GM19467 (cell line): ENCODE measurements around the gene CLDN5.

Experiments used
- ATAC-seq: cut with Tn5 transposase; IDR thresholded peaks from one replicate; pipeline ENCODE4 v1.9.1; 2021; ENCODE audit warnings: mild to moderate bottlenecking, moderate library complexity; ENCODE audit not compliant: unreplicated experiment

CLDN5 gene

DNA sequence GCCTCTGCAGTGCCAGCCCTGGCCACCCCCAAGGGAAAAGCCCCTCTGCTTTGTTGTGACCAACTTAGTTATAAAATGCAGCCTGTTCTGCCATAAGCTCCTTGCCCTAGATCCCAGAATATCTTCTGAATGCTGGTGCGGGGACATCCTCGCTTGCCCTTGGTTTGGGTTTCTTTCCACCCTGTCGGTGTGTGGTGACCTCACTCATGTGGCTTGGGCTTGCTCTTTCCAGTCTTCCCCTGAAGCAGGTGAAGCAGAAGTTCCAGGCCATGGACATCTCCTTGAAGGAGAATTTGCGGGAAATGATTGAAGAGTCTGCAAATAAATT, 16.7 kb downstream of the CLDN5 start:
- ATAC-seq = no peak

DNA sequence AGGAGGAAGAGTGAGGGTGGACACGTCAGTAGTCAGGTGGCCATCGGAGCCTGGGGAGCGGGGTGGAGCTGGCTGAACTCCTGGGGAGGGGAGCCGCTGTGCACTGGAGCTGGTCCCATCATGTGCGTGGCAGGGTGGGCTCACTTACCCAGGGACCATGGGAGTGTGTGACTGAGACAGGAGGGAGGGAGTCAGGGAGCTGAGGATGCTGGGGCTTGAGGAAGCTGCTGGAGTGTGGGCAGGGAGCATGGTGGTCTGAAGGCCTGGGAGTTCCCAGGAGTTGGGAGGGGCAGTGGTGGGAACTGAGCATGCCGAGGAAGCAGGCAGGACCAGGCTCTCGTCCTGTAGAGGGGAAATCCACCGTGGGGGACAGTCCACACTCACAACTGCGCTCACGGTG, 18.0 kb downstream of the CLDN5 start:
- no peak for ATAC-seq

DNA sequence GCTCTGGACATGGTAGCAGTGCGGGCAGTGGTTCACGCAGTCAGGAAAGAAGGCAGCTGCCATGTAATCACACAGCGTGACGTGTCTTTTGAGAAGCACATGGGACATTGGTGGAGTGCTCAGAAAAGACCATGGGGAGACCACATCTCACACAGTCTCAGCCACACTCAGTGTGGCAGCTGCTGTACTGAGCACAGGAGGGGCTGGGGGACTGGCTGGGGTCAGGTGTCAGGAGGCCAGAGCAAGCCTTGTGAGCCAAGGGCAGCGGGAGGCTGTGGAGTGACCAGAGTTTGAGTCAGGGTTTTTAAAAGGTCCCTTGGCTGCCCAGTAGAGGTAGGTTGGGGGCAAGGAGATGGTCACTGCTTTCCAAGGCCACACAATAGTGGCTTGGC, 18.5 kb downstream of the CLDN5 start:
- no peak for ATAC-seq

DNA sequence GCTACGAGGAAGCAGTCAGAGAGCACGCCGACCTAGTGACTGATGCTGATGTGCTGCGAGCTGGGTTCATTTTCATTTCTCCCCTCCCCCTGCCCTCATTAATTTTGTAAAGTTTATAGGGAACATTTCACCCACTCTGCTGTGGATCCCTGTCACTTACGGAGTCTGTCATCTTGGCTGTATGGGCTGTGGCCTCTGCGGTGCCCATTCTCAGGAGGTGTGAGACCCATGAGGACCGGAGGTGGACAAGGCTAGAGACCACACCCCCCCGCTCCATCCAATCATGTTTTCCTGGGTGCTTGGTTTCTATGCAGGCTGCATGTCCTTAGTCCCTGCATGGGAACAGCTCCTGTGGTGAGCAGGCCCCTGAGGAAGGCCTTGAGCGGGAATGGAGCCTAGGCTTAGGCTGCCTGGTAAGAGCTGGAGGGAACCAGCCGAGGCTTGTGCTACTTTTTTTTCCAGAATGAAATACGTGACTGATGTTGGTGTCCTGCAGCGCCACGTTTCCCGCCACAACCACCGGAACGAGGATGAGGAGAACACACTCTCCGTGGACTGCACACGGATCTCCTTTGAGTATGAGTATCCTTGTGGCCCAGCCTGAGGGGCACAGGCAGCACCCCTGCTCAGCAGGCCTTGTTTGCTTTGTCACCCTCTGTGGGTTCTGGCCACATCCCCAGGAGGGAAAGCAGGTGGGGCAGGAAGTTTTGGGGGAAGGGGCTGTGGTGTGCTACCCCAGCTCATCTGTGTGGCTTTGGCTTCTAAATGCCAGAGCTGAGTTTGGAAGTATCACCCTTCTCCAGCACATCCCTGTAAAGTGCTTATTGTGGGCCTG, 19.1 kb downstream of the CLDN5 start:
- no peak for ATAC-seq

DNA sequence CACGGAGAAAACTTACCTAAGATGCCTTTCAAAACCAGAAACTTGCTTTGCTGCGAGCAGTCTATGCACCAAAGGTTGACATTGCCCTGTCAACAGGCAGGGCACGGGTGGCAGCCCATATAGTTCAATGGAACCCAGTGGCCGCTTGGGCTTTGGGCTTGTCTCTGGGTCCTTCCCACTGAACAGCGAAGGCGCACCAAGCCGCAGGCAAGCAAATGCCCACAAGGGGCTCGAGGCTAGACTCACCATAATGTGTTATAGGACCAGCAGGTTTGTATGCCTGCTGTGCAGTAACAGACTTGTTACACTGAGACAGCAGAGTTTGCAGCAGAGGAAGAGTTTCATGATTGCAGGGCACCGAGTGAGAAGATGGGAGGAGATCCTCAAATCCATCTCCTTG, 20.3 kb downstream of the CLDN5 start:
- ATAC-seq = no peak

DNA sequence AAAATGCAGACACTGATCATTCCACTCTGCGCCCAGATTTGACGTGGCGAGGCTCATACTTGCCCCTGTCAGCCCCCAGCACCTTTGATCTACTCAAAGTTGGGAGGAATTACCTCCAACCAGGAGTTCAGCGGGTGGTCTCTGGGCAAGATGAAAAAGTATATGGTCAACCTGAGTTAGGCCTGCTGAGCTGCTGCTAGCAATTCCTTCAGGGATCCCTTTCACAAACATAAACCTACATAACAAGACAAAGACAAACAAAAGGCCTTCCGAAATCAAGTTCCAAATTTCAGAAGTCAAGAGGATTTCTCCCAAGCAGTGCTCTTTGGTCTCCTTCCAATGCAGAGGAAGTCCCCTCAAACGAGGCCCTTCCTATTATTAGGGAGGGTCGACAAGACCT, 20.8 kb downstream of the CLDN5 start:
- no peak for ATAC-seq

DNA sequence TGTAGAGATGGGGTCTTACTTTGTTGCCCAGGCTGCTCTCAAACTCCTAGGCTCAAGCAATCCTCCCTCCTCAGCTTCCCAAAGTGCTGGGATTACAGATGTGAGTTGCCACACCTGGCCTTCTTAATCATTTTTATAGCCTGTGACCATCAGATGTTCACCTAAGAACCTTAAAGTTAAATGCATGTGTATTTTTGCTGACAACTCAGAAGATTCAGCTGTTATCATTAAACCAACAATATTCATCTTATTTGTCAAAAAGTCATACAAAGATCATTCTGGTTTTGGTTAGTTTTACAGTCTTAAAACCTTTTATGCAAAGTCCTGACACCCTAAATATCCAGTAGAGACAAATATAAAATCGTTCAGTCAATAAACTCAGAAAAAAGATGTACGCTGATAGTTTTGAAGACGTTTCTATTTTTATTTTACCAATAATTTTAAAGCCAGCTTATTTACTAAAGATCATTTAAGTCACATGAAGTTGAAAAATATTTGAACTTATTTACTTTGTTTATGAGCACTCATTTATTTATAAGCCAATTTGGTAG, 22.2 kb downstream of the CLDN5 start:
- no peak for ATAC-seq

DNA sequence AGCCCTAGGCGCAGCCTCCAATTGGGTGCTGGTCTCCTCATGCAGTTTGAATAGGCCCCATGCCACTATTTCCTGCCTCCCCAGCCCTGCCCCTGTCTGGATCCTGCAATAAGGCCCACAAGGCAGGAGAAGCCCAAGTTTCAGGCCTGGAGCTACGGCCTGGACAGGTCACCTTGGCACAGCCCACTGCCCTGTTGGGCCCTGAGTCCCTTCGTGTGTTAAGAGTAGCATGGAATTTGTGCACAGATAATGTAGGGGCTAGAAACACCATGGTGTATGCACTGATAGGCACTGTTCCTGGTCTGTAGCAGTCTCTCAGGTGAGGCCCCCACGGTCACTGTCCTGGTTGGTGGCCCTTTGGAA, 24.3 kb downstream of the CLDN5 start:
- ATAC-seq = no peak

DNA sequence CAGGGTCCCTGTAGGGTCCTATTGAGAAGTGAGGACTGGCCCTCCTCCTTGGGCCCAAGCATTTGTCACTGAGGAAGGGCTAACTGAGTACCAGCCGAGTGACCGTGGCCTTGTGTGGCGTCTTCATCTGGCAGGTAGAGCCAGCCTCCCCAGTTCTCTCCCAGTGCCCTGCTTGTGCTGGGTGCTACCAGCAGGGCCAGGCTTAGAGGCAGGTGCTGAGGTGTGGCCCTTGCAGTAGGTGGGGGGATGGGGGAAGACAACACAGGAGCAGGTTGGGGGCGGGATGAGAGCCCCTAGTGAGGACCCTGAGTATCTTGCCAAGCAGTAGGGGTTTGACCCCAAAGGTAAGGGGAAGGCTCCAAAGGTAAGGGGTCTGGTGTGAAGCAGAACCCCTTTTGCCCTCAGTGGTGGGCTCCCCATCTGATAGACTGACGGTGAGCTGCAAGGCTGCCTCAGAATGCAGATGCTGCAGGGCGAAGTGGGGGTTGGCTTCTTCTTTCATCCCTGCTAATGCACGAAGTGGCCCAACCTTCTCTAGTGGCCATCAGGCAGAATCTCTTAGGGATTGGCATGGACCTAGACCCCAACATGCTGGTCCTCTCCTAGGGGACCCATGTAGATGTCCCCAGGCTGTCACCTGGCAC, 24.9 kb downstream of the CLDN5 start:
- ATAC-seq = no peak

DNA sequence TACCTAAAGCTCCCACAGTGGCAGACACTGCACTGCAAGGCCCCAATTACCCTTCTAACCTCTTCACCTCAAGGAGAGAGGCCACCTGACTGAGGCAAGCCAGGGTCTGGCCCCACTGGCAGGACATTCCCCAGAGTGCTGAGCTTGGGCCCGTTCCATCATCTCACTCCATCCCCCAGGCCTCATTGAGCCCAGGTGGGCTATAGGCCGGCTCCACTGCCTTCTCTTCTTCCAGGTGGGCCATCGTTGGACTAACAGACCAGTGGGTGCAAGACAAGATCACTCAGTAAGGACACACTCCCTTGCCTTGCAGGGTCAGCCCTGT, 25.4 kb downstream of the CLDN5 start:
- no peak for ATAC-seq

DNA sequence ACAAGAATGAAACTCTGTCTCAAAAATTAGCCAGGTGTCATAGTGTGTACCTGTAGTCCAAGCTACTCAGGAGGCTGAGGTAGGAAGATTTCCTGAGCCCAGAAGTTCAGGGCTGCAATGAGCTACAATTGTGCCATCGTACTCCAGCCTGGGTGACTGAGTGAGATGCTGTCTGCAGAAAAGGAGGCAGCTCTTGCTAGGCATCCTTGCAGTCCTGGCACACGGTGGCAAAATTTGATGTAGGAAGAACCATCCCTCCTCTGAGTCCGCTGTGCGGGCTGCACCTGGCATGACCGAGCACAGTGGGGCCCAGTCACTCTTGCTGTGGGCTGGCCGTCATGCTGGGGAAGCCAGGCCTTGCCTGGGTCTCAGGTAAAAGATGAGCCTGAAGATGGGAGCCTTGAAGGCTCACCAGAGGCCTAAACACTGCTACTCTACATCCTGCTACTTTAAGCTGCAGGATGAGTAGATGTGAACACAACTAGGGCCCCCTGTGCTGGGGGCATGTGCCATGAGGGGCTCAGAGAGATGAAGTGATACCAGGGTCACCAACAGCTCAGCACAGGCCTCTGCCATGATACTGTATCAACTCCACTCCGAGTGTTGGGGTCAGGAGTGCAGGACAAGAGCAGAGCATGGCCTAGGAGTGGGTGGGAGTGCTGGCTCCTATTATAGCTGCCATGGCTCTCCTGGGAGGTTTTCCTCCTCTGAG, 25.9 kb downstream of the CLDN5 start:
- no peak for ATAC-seq

DNA sequence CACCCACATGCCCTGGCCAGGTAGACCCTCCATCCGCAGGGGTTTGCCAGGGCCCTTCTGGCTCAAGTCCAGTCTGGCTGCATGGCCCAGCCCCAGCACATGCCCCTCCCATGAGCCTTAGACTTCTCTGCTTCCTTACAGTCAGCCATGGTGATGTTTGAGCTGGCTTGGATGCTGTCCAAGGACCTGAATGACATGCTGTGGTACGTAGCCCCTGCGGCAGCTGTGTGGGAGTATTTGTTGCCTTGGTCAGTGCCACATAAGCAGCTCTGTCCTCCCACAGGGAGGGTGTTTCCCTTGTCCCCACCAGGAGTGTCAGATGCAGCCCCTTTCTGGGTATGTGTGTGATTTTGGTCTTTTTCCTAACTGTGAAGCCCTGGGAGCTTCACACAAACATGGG, 27.0 kb downstream of the CLDN5 start:
- ATAC-seq = no peak

DNA sequence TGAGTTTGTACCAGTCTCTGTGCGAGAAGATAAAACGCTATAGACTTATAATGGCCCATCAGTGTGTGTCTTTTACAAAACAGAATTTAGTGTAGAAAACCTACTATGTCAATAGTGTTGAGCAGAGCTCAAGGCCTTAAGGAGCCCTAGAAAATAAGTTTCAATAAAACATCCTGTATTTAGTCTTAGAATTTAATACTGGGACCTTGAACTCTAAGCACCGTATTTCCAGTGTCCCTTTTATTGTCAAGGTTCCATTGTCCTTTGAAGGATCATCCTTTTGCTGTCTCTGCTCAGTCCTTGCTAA, 27.9 kb downstream of the CLDN5 start:
- no peak for ATAC-seq

DNA sequence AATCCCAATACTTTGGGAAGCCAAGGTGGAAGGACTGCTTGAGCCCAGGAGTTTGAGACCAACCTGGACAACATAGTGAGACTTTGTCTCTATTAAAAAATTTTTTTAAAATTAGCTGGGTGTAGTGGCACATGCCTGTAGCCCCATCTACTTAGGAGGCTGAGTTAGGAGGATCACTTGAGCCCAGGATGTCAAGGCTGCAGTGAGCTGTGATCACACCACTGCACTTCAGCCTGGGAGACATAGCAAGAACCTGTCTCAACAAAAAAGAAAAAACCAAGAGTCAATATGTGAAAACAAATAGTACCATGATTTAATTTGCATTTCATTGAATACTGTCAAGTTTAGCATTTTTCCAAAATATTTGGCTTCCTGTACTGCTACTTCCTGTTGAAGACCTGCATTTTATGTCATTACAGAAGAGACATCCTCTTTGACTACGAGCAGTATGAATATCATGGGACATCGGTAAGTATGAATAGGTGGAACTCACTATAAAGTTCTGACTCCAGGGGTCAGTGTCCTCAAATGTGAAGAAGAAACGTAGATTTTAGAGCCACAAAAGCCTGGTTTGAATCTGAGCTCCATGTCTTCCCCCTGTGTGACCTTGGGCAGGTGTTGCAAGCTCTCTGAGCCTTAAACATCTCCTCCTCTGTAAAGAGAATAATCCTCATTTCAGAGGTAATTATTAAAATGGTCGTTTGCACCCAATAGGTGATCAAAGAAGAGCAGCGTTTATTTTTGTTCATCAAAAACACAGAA, 28.5 kb downstream of the CLDN5 start:
- no peak for ATAC-seq

DNA sequence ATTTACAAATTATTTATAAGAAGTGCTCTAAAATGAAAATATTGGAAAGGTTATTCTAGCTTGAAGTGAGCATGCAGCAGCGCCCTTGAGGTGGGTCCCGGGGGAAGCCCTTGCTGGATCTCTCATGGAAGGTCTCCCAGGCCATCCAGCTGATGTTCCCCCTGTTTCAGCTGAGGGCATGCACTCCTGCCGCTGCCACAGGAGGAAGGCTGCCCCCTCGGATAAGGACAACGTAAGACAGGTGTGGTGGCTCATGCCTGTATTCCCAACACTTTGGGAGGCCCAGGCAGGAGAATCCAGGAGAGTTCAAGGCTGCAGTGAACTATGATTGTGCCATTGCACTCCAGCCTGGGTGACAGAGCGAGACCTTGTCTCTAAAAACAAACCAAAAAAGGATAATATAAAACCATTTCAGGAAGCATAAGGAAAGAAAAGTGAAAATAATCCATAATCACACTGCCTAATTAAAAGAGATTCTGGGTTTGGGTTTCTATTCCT, 29.5 kb downstream of the CLDN5 start:
- ATAC-seq = no peak

DNA sequence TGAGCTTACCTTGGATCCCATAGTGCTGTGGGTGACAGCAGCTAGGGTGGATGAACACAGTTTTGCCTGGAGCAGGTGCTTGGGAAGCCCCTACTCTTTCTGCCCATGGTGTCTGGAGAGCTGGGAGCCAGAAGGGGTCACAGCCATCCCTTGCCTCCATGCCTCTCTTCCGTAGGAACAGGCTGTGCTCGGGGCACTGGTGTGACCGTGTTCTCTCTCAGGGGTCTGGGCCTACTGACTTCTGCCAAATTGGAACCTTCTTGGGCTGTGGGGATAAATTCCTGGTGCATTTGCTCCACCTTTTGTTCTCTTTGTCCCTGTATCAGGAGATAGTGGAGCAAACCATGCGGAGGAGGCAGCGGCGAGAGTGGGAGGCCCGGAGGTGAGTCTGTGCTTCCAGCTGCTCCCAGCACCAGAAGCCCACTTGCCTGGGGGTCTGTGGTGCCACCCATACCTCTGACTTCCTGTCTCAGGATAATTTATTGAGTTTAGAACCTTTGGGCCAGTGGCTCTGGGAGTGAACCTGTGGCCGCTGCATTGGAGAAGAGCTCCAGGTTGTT, 30.1 kb downstream of the CLDN5 start:
- no peak for ATAC-seq

DNA sequence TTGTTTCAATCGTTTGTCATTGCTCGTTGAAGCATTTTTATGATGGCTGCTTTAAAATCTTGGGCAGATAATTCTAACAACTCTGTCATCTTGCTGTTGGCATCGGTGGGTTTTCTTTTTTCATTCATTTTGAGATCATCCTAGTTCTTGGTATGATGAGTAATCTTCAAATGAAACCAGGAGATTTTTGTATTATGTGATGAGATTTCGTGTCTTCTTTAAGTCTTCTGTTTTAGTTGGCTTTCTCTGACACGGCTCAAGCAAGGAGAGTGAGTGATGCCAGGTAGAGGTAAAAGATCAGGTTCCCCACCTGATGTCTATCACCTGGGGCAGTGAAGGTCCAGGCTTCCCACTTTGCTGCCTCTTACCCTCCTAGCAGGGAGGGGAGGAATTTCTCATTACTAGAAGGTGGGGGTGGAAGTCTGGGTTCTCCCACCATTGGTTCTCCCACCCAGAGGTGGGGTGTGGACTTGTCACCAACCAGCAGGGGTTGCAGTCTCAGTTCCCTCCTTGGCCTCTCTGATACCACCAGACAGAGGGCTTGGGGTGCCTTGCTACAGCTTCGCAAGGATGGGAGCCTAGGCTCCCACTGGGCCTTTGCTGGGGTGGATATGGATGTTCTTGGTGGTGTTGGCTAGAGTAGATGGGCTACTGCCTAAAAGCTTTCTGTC, 31.6 kb downstream of the CLDN5 start:
- ATAC-seq = no peak

DNA sequence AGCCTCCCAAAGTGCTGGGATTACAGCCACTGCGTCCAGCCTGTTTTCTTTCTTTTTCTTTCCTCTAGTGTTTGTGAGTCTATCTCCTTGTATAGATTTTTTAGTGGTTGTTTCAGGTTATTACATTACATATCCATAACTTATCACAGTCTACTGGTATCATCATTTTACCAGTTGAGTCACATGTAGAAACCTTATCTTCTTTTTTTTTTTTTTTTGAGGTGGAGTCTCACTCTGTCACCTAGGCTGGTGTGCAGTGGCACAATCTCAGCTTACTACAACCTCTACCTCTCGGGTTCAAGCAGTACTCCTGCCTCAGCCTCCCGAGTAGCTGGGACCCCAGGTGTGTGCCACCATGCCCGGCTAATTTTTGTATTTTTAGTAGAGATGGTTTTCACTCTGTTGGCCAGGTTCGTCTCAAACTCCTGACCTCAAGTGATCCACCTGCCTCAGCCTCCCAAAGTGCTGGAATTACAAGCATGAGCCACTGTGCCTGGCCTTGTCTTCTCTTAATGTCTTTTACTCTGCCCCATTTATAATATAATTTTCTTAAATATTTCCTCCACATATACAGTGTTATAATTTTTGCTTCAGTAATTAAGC, 33.5 kb downstream of the CLDN5 start:
- no peak for ATAC-seq

DNA sequence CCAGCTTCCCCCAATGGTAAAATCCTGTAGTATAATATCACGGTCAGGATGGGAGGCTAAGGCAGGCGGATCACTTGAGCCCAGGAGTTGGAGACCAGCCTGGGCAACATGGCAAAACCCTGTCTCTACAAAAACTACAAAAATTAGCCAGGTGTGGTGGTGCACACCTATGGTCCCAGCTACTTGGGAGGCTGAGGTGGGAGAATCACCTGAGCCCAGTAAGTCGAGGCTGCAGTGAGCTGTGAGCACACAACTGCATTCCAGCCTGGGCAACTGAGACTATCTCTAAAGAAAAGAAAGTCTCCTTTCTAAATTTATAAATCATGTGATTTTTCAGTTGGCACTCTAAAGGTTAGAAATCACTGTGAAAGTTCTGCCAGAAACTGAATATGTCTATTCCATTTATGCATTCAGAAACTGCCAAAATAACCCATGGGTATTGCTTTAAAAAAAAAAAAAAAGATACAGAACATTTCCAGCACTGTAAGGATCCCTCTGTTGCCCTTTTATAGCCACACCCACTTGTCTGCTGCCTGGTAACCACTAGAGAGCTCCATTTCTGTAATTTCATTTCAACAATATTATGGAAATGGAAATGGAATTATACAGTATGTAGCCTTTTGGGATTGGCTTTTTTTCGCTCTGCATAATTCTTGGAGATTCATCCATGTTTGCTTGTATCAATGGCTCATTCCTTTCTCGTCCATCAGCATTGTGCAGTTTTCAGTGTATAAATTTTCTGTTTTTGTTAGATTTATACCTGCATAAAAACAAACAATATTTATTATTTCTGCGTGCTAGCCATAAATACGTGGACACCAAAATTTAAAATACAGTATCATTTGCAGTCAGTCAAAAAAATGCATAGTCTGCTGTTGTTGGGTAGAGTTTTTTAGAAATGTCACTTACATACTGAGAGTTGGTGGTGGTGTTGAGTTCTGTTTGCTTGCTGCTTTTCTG, 35.0 kb downstream of the CLDN5 start:
- no peak for ATAC-seq
